Astrocyte (in vitro differentiated cells and primary cell): Measurements from ENCODE around the gene FXYD4. TPM values are rescaled to one million over a fixed set of nuclear protein-coding genes. Genes with fewer than 3 reads are reported as not detected.

ENCODE experiments used
- DNase-seq: peaks from one replicate; pipeline ENCODE4 v3.0.0-alpha.2; 2010; ENCODE audit warnings: low read depth
- FAIRE-seq: peaks from 2 replicates; lab custom pipeline; 2011; peaks lifted over from hg19 to GRCh38; lab: Jason Lieb, UNC
- H2AFZ ChIP-seq: 2 replicates; pipeline ENCODE4 v1.6.0; 2012; ENCODE audit warnings: low read depth, low read length, inconsistent platforms
- H3K27ac ChIP-seq: 2 replicates; pipeline ENCODE4 v1.5.1; 2011; ENCODE audit warnings: low read depth, low read length, inconsistent platforms
- H3K27me3 ChIP-seq: 2 replicates; pipeline ENCODE4 v1.6.0; 2011; ENCODE audit warnings: low read length, inconsistent platforms; ENCODE audit not compliant: insufficient read depth
- H3K36me3 ChIP-seq: 2 replicates; pipeline ENCODE4 v1.5.1; 2011; ENCODE audit warnings: low read length, inconsistent platforms; ENCODE audit not compliant: insufficient read depth
- H3K4me1 ChIP-seq: 2 replicates; pipeline ENCODE4 v1.5.1; 2011; ENCODE audit warnings: low read length, inconsistent platforms; ENCODE audit not compliant: insufficient read depth
- H3K4me2 ChIP-seq: 2 replicates; pipeline ENCODE4 v1.6.0; 2012; ENCODE audit warnings: low read length, inconsistent platforms
- H3K4me3 ChIP-seq: 2 replicates; pipeline ENCODE4 v1.5.1; 2011; ENCODE audit warnings: low read depth, mild to moderate bottlenecking, low read length, inconsistent platforms; ENCODE audit not compliant: insufficient read depth
- H3K79me2 ChIP-seq: 2 replicates; pipeline ENCODE4 v1.6.0; 2012; ENCODE audit warnings: mild to moderate bottlenecking, low read length, inconsistent platforms; ENCODE audit not compliant: insufficient read depth
- H3K9ac ChIP-seq: 2 replicates; pipeline ENCODE4 v1.6.0; 2012; ENCODE audit warnings: mild to moderate bottlenecking, low read length, inconsistent platforms
- H3K9me3 ChIP-seq: 2 replicates; pipeline ENCODE4 v1.5.1; 2012; ENCODE audit warnings: low read depth, mild to moderate bottlenecking, low read length, inconsistent platforms; ENCODE audit not compliant: insufficient read depth
- H4K20me1 ChIP-seq: 2 replicates; pipeline ENCODE4 v1.6.0; 2012; ENCODE audit warnings: low read length, inconsistent platforms; ENCODE audit not compliant: insufficient read depth
- H3K27ac Mint-ChIP-seq: one replicate; pipeline ENCODE4 v1.8.0; 2021; ENCODE audit warnings: mild to moderate bottlenecking, mixed read lengths; ENCODE audit not compliant: unreplicated experiment
- H3K27me3 Mint-ChIP-seq: one replicate; pipeline ENCODE4 v1.8.0; 2021; ENCODE audit warnings: low read depth, mixed read lengths; ENCODE audit not compliant: unreplicated experiment
- H3K36me3 Mint-ChIP-seq: one replicate; pipeline ENCODE4 v1.8.0; 2021; ENCODE audit warnings: low read depth, mixed read lengths; ENCODE audit not compliant: unreplicated experiment
- H3K4me1 Mint-ChIP-seq: one replicate; pipeline ENCODE4 v1.8.0; 2021; ENCODE audit warnings: low read depth, mixed read lengths; ENCODE audit not compliant: unreplicated experiment
- H3K4me3 Mint-ChIP-seq: one replicate; pipeline ENCODE4 v1.8.0; 2021; ENCODE audit warnings: mild to moderate bottlenecking, moderate library complexity, mixed read lengths; ENCODE audit not compliant: unreplicated experiment
- H3K9me3 Mint-ChIP-seq: one replicate; pipeline ENCODE4 v1.8.0; 2021; ENCODE audit warnings: mild to moderate bottlenecking, mixed read lengths; ENCODE audit not compliant: unreplicated experiment
- CTCF ChIP-seq: IDR thresholded peaks from 2 replicates; pipeline ENCODE4 v1.5.1; 2011; ENCODE audit warnings: low read depth, mild to moderate bottlenecking, inconsistent platforms, low read length, moderate library complexity; ENCODE audit not compliant: insufficient read depth
- EZH2 ChIP-seq: IDR thresholded peaks from 2 replicates; pipeline ENCODE4 v1.6.1; 2012; ENCODE audit warnings: mild to moderate bottlenecking, low read length, inconsistent platforms; ENCODE audit not compliant: insufficient read depth
- total RNA-seq: library from RNA; stranded (reverse); gene quantifications from 2 replicates; pipeline ENCODE4 v1.2.1, GENCODE V29; 2021

FXYD4 gene
- total RNA-seq, 1 donor from 2014 or later = not detected

GRCh38 chr10:43354330-43354635 is 17.2 kb upstream of the FXYD4 start:
- Mint-ChIP-seq H3K4me3 (no peak overlapping the region), H3K36me3 (no peaks in the 10 kb centered on the region), H3K27me3 (peaks cover 6% of the 10 kb centered on the region), H3K27ac (no peak overlapping the region), H3K4me1 (peaks cover 6% of the 10 kb centered on the region), H3K9me3 (no peaks in the 10 kb centered on the region)
- H3K27me3 ChIP-seq = peaks cover 5% of the 10 kb centered on the region
- H3K79me2 ChIP-seq = no peaks in the 10 kb centered on the region
- H3K4me2 ChIP-seq = no peak overlapping the region
- H4K20me1 ChIP-seq = no peaks in the 10 kb centered on the region
- H3K36me3 ChIP-seq = no peaks in the 10 kb centered on the region
- H3K9me3 ChIP-seq = no peaks in the 10 kb centered on the region
- no peak overlapping the region for H2AFZ ChIP-seq
- H3K9ac ChIP-seq = no peak overlapping the region
- no peak overlapping the region for H3K4me3 ChIP-seq
- peaks cover 10% of the 10 kb centered on the region for H3K4me1 ChIP-seq
- no peak for FAIRE-seq
- TF ChIP-seq EZH2 (no peak), CTCF (no peak)
- DNase-seq = no peak
- no peak overlapping the region for H3K27ac ChIP-seq

- TF ChIP-seq EZH2 = no peak
- no peak for TF ChIP-seq CTCF
- Histone ChIP-seq H3K36me3 (no peaks in the 10 kb centered on the region), H2AFZ (no peak overlapping the region), H3K27me3 (peaks cover 4% of the 10 kb centered on the region), H3K4me3 (no peak overlapping the region), H4K20me1 (no peaks in the 10 kb centered on the region), H3K9ac (no peak overlapping the region), H3K4me2 (no peak overlapping the region), H3K79me2 (no peaks in the 10 kb centered on the region), H3K4me1 (peaks cover 10% of the 10 kb centered on the region), H3K27ac (no peak overlapping the region), H3K9me3 (no peaks in the 10 kb centered on the region)
- FAIRE-seq = no peak
- no peak overlapping the region for H3K27ac Mint-ChIP-seq
- H3K9me3 Mint-ChIP-seq = no peaks in the 10 kb centered on the region
- peaks cover 6% of the 10 kb centered on the region for H3K27me3 Mint-ChIP-seq
- H3K36me3 Mint-ChIP-seq = no peaks in the 10 kb centered on the region
- DNase-seq = no peak
- H3K4me1 Mint-ChIP-seq = peaks cover 6% of the 10 kb centered on the region
- H3K4me3 Mint-ChIP-seq = no peak overlapping the region
Observed at GRCh38 chr10:43354879-43355380, 16.5 kb upstream of the FXYD4 start.

- no peak overlapping the region for H3K9ac ChIP-seq
Observed at GRCh38 chr10:43355749-43356371, 15.6 kb upstream of the FXYD4 start.

More at GRCh38 chr10:43355749-43356371, 15.6 kb upstream of the FXYD4 start:
- Mint-ChIP-seq H3K4me1 (peaks cover 6% of the 10 kb centered on the region), H3K27me3 (no peaks in the 10 kb centered on the region), H3K27ac (no peak overlapping the region), H3K36me3 (no peaks in the 10 kb centered on the region), H3K9me3 (no peaks in the 10 kb centered on the region), H3K4me3 (no peak overlapping the region)
- TF ChIP-seq CTCF (no peak), EZH2 (no peak)
- FAIRE-seq (no peak), DNase-seq (peak; percentile 58)
- peaks cover 10% of the 10 kb centered on the region for H3K4me1 ChIP-seq
- H2AFZ ChIP-seq = no peak overlapping the region
- peak overlapping the region; percentile 22 for H3K4me2 ChIP-seq
- H3K27ac ChIP-seq = no peak overlapping the region
- H3K36me3 ChIP-seq = no peaks in the 10 kb centered on the region
- no peaks in the 10 kb centered on the region for H3K9me3 ChIP-seq
- H3K4me3 ChIP-seq = no peak overlapping the region
- H3K79me2 ChIP-seq = no peaks in the 10 kb centered on the region
- H3K27me3 ChIP-seq = no peaks in the 10 kb centered on the region
- H4K20me1 ChIP-seq = no peaks in the 10 kb centered on the region
